Inferior parietal cortex (tissue), 1 donor: ENCODE results near the gene FHIT.

ENCODE experiments used
- DNase-seq: peaks from one replicate; pipeline ENCODE4 v3.0.0-alpha.2; 2016; ENCODE audit errors: extremely low spot score

Gene FHIT

GRCh38 chr3:59997583-59997982, 1253.7 kb downstream of the FHIT start:
- DNase-seq = no peak

- DNase-seq = no peak
Measured at GRCh38 chr3:59996056-59996455, 1255.2 kb downstream of the FHIT start.

- no peak for DNase-seq
Measured at GRCh38 chr3:59995563-59995962, 1255.7 kb downstream of the FHIT start.

- DNase-seq = no peak
Measured at GRCh38 chr3:59994732-59995304, 1256.4 kb downstream of the FHIT start.

- DNase-seq = no peak
Measured at GRCh38 chr3:59992578-59992977, 1258.7 kb downstream of the FHIT start.

- DNase-seq = no peak
Measured at GRCh38 chr3:59990915-59991314, 1260.3 kb downstream of the FHIT start.

GRCh38 chr3:59982510-59982909, 1268.7 kb downstream of the FHIT start:
- DNase-seq = no peak

GRCh38 chr3:59981377-59981776, 1269.9 kb downstream of the FHIT start:
- no peak for DNase-seq

- DNase-seq = no peak
Measured at GRCh38 chr3:59980576-59980975, 1270.7 kb downstream of the FHIT start.

- DNase-seq = no peak
Measured at GRCh38 chr3:59979542-59979941, 1271.7 kb downstream of the FHIT start.

- no peak for DNase-seq
Measured at GRCh38 chr3:59978979-59979378, 1272.3 kb downstream of the FHIT start.

- DNase-seq = no peak
Measured at GRCh38 chr3:59970796-59971195, 1280.5 kb downstream of the FHIT start.

- no peak for DNase-seq
Measured at GRCh38 chr3:59970376-59970775, 1280.9 kb downstream of the FHIT start.

GRCh38 chr3:59968513-59969045, 1282.7 kb downstream of the FHIT start:
- peak; percentile 17 for DNase-seq

- no peak for DNase-seq
Measured at GRCh38 chr3:59963676-59964075, 1287.6 kb downstream of the FHIT start.

GRCh38 chr3:59957150-59957549, 1294.1 kb downstream of the FHIT start:
- no peak for DNase-seq

GRCh38 chr3:59953104-59953503, 1298.1 kb downstream of the FHIT start:
- DNase-seq = no peak

- no peak for DNase-seq
Measured at GRCh38 chr3:59949311-59949710, 1301.9 kb downstream of the FHIT start.

GRCh38 chr3:59946401-59946800, 1304.9 kb downstream of the FHIT start:
- DNase-seq = no peak

- DNase-seq = no peak
Measured at GRCh38 chr3:59940718-59941117, 1310.5 kb downstream of the FHIT start.

GRCh38 chr3:59939826-59940426, 1311.3 kb downstream of the FHIT start:
- no peak for DNase-seq

- DNase-seq = no peak
Measured at GRCh38 chr3:59938828-59939227, 1312.4 kb downstream of the FHIT start.

- no peak for DNase-seq
Measured at GRCh38 chr3:59937201-59937600, 1314.1 kb downstream of the FHIT start.

GRCh38 chr3:59936472-59936871, 1314.8 kb downstream of the FHIT start:
- DNase-seq = no peak
